ENCODE measurements around the gene LAMB4. TPM values are rescaled to one million over a fixed set of nuclear protein-coding genes. Genes with fewer than 3 reads are reported as not detected.

Gene LAMB4
- polyA plus RNA-seq, 2 of the 4 experiments (the other 2 are of a cell fraction), result 0.13 to 0.19 TPM

GRCh38 chr7:108014747-108015682, 115.1 kb downstream of the LAMB4 start (continued):
- TF ChIP-seq BCL3 (IDR thresholded peaks at IDR 0.05), result peak; percentile 79; the same call in 2 of the 3 replicates
- peak; percentile 70 to 81; a peak in 2 of 5 replicates for TF ChIP-seq JUN (IDR thresholded peaks at IDR 0.05)
- no peak for TF ChIP-seq PHF8 (IDR thresholded peaks at IDR 0.05; ENCODE audit: borderline replicate concordance, low read depth)
- no peak for TF ChIP-seq MYC (IDR thresholded peaks at IDR 0.05; ENCODE audit: borderline replicate concordance, low read length)
- no peak for TF ChIP-seq HOXB5 (CRISPR knock-in tag; IDR thresholded peaks at IDR 0.05)
- TF ChIP-seq CHD2 (IDR thresholded peaks at IDR 0.05; ENCODE audit: low read length, partially characterized antibody), result no peak
- TF ChIP-seq SREBF2 (IDR thresholded peaks at IDR 0.05), result no peak
- no peak for TF ChIP-seq PBX3 (IDR thresholded peaks at IDR 0.05)
- no peak for TF ChIP-seq ZFP36 (IDR thresholded peaks at IDR 0.05; ENCODE audit: borderline replicate concordance, partially characterized antibody)
- peak; percentile 70 to 77; a peak in 3 of 5 replicates for TF ChIP-seq EP300 (IDR thresholded peaks at IDR 0.05)
- TF ChIP-seq GATA3 (IDR thresholded peaks at IDR 0.05; ENCODE audit: borderline replicate concordance), result peak; percentile 96
- TF ChIP-seq RFX5 (IDR thresholded peaks at IDR 0.05), result no peak
- TF ChIP-seq HDAC2 (IDR thresholded peaks at IDR 0.05), result 0 out of 2 replicates have a peak, but pooled peaks have one; percentile 18
- peak; percentile 76 for TF ChIP-seq MAX (IDR thresholded peaks at IDR 0.05)
- no peak for TF ChIP-seq USF2 (IDR thresholded peaks at IDR 0.05)
- TF ChIP-seq CTCF (IDR thresholded peaks at IDR 0.05), result no peak
- peak; percentile 88 for TF ChIP-seq FOSL2 (IDR thresholded peaks at IDR 0.05)
- peak; percentile 97 for TF ChIP-seq FOSL2 (CRISPR knock-in tag; IDR thresholded peaks at IDR 0.05)
- TF ChIP-seq REST (IDR thresholded peaks at IDR 0.05), result no peak
- no peak for TF ChIP-seq CBX2 (IDR thresholded peaks at IDR 0.05; ENCODE audit: borderline replicate concordance, low read depth)
- TF ChIP-seq ZC3H11A (IDR thresholded peaks at IDR 0.05), result no peak
- no peak for TF ChIP-seq BHLHE40 (IDR thresholded peaks at IDR 0.05; ENCODE audit: low read depth, low read length)
- TF ChIP-seq CBX8 (IDR thresholded peaks at IDR 0.05), result no peak
- no peak for TF ChIP-seq TP53 (CRISPR knock-in tag; IDR thresholded peaks at IDR 0.05)
- no peak for TF ChIP-seq ELK1 (IDR thresholded peaks at IDR 0.05; ENCODE audit: low read depth, low read length)
- TF ChIP-seq JUNB (IDR thresholded peaks at IDR 0.05), result peak; percentile 90
- TF ChIP-seq HEYL (CRISPR knock-in tag; IDR thresholded peaks at IDR 0.05), result no peak
- no peak for TF ChIP-seq HOXA7 (CRISPR knock-in tag; IDR thresholded peaks at IDR 0.05)
- TF ChIP-seq NR3C1 (IDR thresholded peaks at IDR 0.05), result no peak
- no peak for TF ChIP-seq RARB (CRISPR knock-in tag; IDR thresholded peaks at IDR 0.05)
- TF ChIP-seq FOSB (CRISPR knock-in tag; IDR thresholded peaks at IDR 0.05), result no peak

Data from A549 (cell line).